ENCODE measurements around the gene RAP2A. TPM values are rescaled to one million over a fixed set of nuclear protein-coding genes. Genes with fewer than 3 reads are reported as not detected.

RAP2A gene
- total RNA-seq, 1 donor = 32.8 TPM

- H3K4me3 ChIP-seq (ENCODE audit: low read depth, low read length) = no peak overlapping the region
- DNase-seq (ENCODE audit: low read depth) = no peak
- TF ChIP-seq CTCF (IDR thresholded peaks at IDR 0.05; ENCODE audit: insufficient read depth, low read depth, low read length) = no peak
Measured at GRCh38 chr13:97413694-97414093, 20.3 kb upstream of the RAP2A start.

- DNase-seq (ENCODE audit: low read depth) = no peak
- no peak overlapping the region for H3K4me3 ChIP-seq (ENCODE audit: low read depth, low read length)
- TF ChIP-seq CTCF (IDR thresholded peaks at IDR 0.05; ENCODE audit: insufficient read depth, low read depth, low read length) = no peak
Measured at GRCh38 chr13:97414392-97414791, 19.6 kb upstream of the RAP2A start.

GRCh38 chr13:97417698-97418097 is 16.3 kb upstream of the RAP2A start:
- no peak overlapping the region for H3K4me3 ChIP-seq (ENCODE audit: low read depth, low read length)
- DNase-seq (ENCODE audit: low read depth) = no peak
- no peak for TF ChIP-seq CTCF (IDR thresholded peaks at IDR 0.05; ENCODE audit: insufficient read depth, low read depth, low read length)

- no peak overlapping the region for H3K4me3 ChIP-seq (ENCODE audit: low read depth, low read length)
- TF ChIP-seq CTCF (IDR thresholded peaks at IDR 0.05; ENCODE audit: insufficient read depth, low read depth, low read length) = no peak
- no peak for DNase-seq (ENCODE audit: low read depth)
Measured at GRCh38 chr13:97422118-97423054, 11.6 kb upstream of the RAP2A start.

GRCh38 chr13:97423300-97424045 is 10.5 kb upstream of the RAP2A start:
- no peak for DNase-seq (ENCODE audit: low read depth)
- TF ChIP-seq CTCF (IDR thresholded peaks at IDR 0.05; ENCODE audit: insufficient read depth, low read depth, low read length) = no peak
- H3K4me3 ChIP-seq (ENCODE audit: low read depth, low read length) = no peak overlapping the region

- DNase-seq (ENCODE audit: low read depth) = no peak
- no peak overlapping the region for H3K4me3 ChIP-seq (ENCODE audit: low read depth, low read length)
- TF ChIP-seq CTCF (IDR thresholded peaks at IDR 0.05; ENCODE audit: insufficient read depth, low read depth, low read length) = no peak
Measured at GRCh38 chr13:97425590-97425989, 8.4 kb upstream of the RAP2A start.
